ENCODE results near the gene MLIP.

GRCh38 chr6:54291738-54292137 is 180.5 kb downstream of the MLIP start:
- TF ChIP-seq CEBPB (IDR thresholded peaks at IDR 0.05; ENCODE audit: low read depth) (no peak), YY1 (IDR thresholded peaks at IDR 0.05; ENCODE audit: extremely low read depth, insufficient replicate concordance, low read depth, low read length) (no peak)

All from HCT116 (cell line).